Suprapubic skin (tissue), 4 donors: ENCODE results near the gene COP1.

Experiments
- POLR2A ChIP-seq, 2 donors: fragments of 450-650 bp; IDR thresholded peaks; one replicate each; pipeline ENCODE4 v1.6.1; 2017; ENCODE audit warnings: antibody characterized with exemption in 2 of 2, mild to moderate bottlenecking in 2 of 2, moderate library complexity in 2 of 2
- POLR2AphosphoS5 ChIP-seq, 3 donors: sonication (generic); formaldehyde crosslinking; IDR thresholded peaks; one replicate each; pipeline ENCODE4 v1.6.1; 2017; ENCODE audit warnings: antibody characterized with exemption in 3 of 3

- TF ChIP-seq POLR2A (IDR thresholded peaks at IDR 0.05) (no peak), POLR2AphosphoS5 (IDR thresholded peaks at IDR 0.05) (no peak)
Observed at GRCh38 chr1:176165573-176165972, 41.5 kb downstream of the COP1 start.
